ENCODE measurements around the gene LRMDA.

DNA sequence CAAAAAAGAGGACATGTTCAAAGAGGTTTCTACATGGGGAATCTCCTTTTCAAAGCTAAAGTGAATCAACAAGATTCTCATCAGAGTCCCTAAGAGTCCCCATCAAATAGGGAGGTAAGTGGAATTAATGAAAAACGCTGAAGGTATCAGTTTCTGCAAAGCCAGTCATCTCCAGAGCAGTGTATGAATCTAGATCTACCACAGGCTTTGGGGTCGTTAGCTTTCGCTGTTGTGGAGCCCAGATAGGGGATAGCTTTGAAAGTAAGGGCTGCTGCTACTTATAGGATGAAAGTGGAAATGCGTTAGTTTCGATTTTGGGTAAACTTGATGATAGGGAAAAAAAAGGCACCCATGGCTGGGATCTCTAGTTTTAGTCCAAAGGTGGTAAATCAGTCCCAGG lies 748.4 kb downstream of the LRMDA start:
- TF ChIP-seq EP300 (IDR thresholded peaks at IDR 0.05; ENCODE audit: borderline replicate concordance), result no peak
- no peak for TF ChIP-seq RAD21 (IDR thresholded peaks at IDR 0.05; ENCODE audit: low read depth)
- TF ChIP-seq TAF1 (IDR thresholded peaks at IDR 0.05; ENCODE audit: low read depth), result no peak
- no peak for TF ChIP-seq MAX (IDR thresholded peaks at IDR 0.05)
- no peak for TF ChIP-seq CREB1 (IDR thresholded peaks at IDR 0.05; ENCODE audit: low read depth)
- TF ChIP-seq EGR1 (IDR thresholded peaks at IDR 0.05), result no peak
- no peak for TF ChIP-seq CEBPB (IDR thresholded peaks at IDR 0.05)
- TF ChIP-seq, protein P1, sequence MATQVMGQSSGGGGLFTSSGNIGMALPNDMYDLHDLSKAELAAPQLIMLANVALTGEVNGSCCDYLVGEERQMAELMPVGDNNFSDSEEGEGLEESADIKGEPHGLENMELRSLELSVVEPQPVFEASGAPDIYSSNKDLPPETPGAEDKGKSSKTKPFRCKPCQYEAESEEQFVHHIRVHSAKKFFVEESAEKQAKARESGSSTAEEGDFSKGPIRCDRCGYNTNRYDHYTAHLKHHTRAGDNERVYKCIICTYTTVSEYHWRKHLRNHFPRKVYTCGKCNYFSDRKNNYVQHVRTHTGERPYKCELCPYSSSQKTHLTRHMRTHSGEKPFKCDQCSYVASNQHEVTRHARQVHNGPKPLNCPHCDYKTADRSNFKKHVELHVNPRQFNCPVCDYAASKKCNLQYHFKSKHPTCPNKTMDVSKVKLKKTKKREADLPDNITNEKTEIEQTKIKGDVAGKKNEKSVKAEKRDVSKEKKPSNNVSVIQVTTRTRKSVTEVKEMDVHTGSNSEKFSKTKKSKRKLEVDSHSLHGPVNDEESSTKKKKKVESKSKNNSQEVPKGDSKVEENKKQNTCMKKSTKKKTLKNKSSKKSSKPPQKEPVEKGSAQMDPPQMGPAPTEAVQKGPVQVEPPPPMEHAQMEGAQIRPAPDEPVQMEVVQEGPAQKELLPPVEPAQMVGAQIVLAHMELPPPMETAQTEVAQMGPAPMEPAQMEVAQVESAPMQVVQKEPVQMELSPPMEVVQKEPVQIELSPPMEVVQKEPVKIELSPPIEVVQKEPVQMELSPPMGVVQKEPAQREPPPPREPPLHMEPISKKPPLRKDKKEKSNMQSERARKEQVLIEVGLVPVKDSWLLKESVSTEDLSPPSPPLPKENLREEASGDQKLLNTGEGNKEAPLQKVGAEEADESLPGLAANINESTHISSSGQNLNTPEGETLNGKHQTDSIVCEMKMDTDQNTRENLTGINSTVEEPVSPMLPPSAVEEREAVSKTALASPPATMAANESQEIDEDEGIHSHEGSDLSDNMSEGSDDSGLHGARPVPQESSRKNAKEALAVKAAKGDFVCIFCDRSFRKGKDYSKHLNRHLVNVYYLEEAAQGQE (IDR thresholded peaks at IDR 0.05; ENCODE audit: low read depth), result no peak
- TF ChIP-seq TCF12 (IDR thresholded peaks at IDR 0.05; ENCODE audit: low read depth), result no peak
- no peak for TF ChIP-seq YY1 (IDR thresholded peaks at IDR 0.05; ENCODE audit: low read depth)

Measured in Ishikawa (cell line).